Measurements from ENCODE around the gene DNM3.
A peak's percentile ranks its signal among the peaks of the same experiment; 100 is the strongest.

Gene DNM3

DNA sequence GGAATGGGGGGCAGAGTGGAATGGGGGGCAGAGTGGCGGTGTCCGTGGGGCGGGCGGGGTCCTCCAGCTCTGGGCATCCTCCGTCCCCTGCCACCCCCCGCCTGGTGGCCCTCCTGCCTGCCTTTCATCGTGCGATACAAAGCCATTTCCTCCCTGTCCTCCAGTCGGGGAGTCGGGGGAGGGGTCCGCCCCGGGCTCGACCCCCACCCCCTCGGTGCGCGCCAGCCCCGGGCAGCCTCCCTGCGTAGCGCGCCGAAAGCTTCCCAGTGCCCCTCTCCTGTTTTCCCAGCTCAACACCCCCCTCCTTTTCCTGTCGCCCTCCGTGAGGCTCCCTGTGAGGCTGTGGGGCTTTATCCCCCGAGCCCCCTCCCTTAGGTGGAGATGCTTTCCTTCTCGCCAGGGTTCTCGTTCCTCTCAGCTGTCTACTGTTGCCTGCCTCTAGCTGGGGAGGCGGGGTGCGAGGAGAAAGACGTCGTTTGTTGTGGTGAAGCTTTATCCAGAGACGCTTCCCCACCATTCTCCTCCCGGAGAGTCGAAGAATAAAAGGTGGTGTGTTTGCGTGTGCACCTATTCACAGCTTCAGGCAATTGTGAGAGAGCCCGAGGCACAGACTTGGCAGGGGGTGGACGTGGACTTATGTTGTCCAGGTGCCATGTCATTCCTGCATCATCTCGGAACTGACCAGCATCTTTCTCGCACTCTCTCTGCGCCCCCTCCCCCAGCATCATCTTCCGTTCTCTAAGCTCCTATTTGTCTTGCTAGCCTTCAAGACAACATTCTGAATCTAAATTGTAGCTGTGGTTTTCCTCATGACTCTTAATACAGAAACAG lies 848 bp downstream of the DNM3 start (continued):
- TF ChIP-seq, protein P1, sequence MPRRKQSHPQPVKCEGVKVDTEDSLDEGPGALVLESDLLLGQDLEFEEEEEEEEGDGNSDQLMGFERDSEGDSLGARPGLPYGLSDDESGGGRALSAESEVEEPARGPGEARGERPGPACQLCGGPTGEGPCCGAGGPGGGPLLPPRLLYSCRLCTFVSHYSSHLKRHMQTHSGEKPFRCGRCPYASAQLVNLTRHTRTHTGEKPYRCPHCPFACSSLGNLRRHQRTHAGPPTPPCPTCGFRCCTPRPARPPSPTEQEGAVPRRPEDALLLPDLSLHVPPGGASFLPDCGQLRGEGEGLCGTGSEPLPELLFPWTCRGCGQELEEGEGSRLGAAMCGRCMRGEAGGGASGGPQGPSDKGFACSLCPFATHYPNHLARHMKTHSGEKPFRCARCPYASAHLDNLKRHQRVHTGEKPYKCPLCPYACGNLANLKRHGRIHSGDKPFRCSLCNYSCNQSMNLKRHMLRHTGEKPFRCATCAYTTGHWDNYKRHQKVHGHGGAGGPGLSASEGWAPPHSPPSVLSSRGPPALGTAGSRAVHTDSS (tag by site-specific recombination; IDR thresholded peaks at IDR 0.05) = no peak
- no peak for TF ChIP-seq ZNF223 (tag by site-specific recombination; IDR thresholded peaks at IDR 0.05)

DNA sequence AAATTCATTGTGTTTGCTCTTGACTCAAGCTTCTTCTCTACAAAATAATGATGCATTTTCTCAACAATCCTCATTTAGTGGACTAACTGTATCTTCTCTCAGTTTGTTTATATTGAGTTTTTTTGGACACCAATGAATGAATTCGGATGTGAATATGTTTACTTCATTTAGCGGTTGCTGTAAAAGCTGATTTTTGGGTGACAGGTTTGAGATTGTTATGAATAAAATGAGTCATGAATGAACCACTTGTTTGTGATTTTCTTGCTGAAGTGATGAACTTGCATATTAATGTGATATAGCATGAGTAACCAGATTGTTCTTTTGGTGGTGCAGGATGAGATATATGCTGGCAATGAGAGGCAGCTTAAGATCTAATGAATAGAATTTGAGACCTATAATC lies 3.1 kb downstream of the DNM3 start:
- TF ChIP-seq, protein P2, sequence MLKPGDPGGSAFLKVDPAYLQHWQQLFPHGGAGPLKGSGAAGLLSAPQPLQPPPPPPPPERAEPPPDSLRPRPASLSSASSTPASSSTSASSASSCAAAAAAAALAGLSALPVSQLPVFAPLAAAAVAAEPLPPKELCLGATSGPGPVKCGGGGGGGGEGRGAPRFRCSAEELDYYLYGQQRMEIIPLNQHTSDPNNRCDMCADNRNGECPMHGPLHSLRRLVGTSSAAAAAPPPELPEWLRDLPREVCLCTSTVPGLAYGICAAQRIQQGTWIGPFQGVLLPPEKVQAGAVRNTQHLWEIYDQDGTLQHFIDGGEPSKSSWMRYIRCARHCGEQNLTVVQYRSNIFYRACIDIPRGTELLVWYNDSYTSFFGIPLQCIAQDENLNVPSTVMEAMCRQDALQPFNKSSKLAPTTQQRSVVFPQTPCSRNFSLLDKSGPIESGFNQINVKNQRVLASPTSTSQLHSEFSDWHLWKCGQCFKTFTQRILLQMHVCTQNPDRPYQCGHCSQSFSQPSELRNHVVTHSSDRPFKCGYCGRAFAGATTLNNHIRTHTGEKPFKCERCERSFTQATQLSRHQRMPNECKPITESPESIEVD (tag by site-specific recombination; IDR thresholded peaks at IDR 0.05) = 0 out of 2 replicates have a peak, but pooled peaks have one; percentile 25
- no peak for TF ChIP-seq GLI2 (tag by site-specific recombination; IDR thresholded peaks at IDR 0.05; ENCODE audit: borderline replicate concordance, low read depth)
- H3K4me3 ChIP-seq (ENCODE audit: low read depth, low read length) = no peak overlapping the region
- ChIA-PET CTCF (interaction anchor here (1.4 kb wide), 1 partner anchor 141 kb away, joined by 4 read pairs; no protein-coding TSS in a partner anchor), POLR2A (no interaction called here)
- no peaks in the 10 kb centered on the region for H3K9me3 ChIP-seq (ENCODE audit: control insufficient read depth, insufficient read depth, low read depth, low read length)
- no peaks in the 10 kb centered on the region for H3K36me3 ChIP-seq (ENCODE audit: control insufficient read depth in 2 of 2, insufficient read depth in 1 of 2, low read length in 2 of 2)
- no peaks in the 10 kb centered on the region for H3K4me1 ChIP-seq (ENCODE audit: control insufficient read depth, insufficient read depth, low read length)
- no peak overlapping the region for H3K27ac ChIP-seq (ENCODE audit: extremely low read depth, low read depth, low read length)

DNA sequence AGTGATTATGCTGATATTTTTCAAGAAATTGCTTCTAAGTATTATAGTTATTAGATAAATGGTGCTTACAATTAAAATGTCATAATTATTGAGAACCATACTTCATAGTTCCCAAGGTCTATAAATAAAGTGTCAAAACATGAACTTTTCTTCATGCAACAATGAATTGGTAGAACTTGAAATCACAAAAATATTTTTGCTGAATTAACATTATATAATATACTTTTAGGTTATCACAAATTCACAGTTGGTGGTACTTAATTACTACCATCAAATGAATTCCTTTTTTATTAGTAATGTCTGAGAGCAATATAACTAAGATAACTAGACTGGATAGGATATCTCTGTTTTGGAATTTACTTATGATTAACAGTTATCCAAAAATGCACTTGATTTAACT lies 4.7 kb downstream of the DNM3 start:
- H3K9me3 ChIP-seq (ENCODE audit: control insufficient read depth, insufficient read depth, low read depth, low read length) = no peaks in the 10 kb centered on the region
- POLR2A ChIA-PET = no interaction called here
- CTCF ChIA-PET = interaction anchor here (0.5 to 1.1 kb wide), 3 partner anchors 44 to 157 kb away, joined by 3 read pairs; no protein-coding TSS in a partner anchor
- no peak overlapping the region for H3K27ac ChIP-seq (ENCODE audit: extremely low read depth, low read depth, low read length)
- H3K36me3 ChIP-seq (ENCODE audit: control insufficient read depth in 2 of 2, insufficient read depth in 1 of 2, low read length in 2 of 2) = no peaks in the 10 kb centered on the region
- TF ChIP-seq ZBTB7A (tag by site-specific recombination; IDR thresholded peaks at IDR 0.05; ENCODE audit: low read depth) (no peak), ZNF791 (tag by site-specific recombination; IDR thresholded peaks at IDR 0.05) (no peak)
- TF ChIP-seq, protein P3, sequence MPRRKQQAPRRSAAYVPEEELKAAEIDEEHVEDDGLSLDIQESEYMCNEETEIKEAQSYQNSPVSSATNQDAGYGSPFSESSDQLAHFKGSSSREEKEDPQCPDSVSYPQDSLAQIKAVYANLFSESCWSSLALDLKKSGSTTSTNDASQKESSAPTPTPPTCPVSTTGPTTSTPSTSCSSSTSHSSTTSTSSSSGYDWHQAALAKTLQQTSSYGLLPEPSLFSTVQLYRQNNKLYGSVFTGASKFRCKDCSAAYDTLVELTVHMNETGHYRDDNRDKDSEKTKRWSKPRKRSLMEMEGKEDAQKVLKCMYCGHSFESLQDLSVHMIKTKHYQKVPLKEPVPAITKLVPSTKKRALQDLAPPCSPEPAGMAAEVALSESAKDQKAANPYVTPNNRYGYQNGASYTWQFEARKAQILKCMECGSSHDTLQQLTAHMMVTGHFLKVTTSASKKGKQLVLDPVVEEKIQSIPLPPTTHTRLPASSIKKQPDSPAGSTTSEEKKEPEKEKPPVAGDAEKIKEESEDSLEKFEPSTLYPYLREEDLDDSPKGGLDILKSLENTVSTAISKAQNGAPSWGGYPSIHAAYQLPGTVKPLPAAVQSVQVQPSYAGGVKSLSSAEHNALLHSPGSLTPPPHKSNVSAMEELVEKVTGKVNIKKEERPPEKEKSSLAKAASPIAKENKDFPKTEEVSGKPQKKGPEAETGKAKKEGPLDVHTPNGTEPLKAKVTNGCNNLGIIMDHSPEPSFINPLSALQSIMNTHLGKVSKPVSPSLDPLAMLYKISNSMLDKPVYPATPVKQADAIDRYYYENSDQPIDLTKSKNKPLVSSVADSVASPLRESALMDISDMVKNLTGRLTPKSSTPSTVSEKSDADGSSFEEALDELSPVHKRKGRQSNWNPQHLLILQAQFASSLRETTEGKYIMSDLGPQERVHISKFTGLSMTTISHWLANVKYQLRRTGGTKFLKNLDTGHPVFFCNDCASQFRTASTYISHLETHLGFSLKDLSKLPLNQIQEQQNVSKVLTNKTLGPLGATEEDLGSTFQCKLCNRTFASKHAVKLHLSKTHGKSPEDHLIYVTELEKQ (tag by site-specific recombination; IDR thresholded peaks at IDR 0.05; ENCODE audit: borderline replicate concordance) = no peak
- TF ChIP-seq, protein P4, sequence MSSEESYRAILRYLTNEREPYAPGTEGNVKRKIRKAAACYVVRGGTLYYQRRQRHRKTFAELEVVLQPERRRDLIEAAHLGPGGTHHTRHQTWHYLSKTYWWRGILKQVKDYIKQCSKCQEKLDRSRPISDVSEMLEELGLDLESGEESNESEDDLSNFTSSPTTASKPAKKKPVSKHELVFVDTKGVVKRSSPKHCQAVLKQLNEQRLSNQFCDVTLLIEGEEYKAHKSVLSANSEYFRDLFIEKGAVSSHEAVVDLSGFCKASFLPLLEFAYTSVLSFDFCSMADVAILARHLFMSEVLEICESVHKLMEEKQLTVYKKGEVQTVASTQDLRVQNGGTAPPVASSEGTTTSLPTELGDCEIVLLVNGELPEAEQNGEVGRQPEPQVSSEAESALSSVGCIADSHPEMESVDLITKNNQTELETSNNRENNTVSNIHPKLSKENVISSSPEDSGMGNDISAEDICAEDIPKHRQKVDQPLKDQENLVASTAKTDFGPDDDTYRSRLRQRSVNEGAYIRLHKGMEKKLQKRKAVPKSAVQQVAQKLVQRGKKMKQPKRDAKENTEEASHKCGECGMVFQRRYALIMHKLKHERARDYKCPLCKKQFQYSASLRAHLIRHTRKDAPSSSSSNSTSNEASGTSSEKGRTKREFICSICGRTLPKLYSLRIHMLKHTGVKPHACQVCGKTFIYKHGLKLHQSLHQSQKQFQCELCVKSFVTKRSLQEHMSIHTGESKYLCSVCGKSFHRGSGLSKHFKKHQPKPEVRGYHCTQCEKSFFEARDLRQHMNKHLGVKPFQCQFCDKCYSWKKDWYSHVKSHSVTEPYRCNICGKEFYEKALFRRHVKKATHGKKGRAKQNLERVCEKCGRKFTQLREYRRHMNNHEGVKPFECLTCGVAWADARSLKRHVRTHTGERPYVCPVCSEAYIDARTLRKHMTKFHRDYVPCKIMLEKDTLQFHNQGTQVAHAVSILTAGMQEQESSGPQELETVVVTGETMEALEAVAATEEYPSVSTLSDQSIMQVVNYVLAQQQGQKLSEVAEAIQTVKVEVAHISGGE (tag by site-specific recombination; conservative IDR thresholded peaks at IDR 0.05; ENCODE audit: low read depth) = no peak
- H3K4me3 ChIP-seq (ENCODE audit: low read depth, low read length) = no peak overlapping the region
- no peaks in the 10 kb centered on the region for H3K4me1 ChIP-seq (ENCODE audit: control insufficient read depth, insufficient read depth, low read length)
